ENCODE results near the gene DDX47. TPM values are rescaled to one million over a fixed set of nuclear protein-coding genes. Genes with fewer than 3 reads are reported as not detected.

The DDX47 gene
- total RNA-seq, 4 donors from 2014 or later: 49.2 to 66.7 (median 60.2) TPM

DNA sequence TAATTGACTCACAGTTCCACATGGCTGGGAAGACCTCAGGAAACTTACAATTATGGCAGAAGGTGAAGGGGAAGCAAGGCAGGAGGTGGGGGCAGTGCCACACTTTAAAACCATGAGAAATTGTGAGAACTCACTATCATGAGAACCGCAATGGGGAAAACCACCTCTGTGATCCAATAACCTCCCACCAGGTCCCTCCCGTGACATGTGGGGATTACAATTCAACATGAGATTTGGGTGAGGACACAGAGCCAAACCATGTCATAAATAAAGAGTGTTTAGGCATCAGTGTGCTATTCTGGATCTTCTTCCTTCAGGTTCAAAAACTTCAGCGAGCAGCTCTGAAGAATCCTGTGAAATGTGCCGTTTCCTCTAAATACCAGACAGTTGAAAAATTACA, 9.7 kb downstream of the DDX47 start:
- Histone ChIP-seq H3K9me3 (no peaks in the 10 kb centered on the region), H3K27ac (no peak overlapping the region), H3K36me3 (peaks cover 10 to 78% of the 10 kb centered on the region in 2 donors), H3K4me3 (no peak overlapping the region), H3K4me1 (peaks cover 7 to 24% (median 8%) of the 10 kb centered on the region in 3 donors), H3K27me3 (no peaks in the 10 kb centered on the region)
- TF ChIP-seq POLR2AphosphoS5 (IDR thresholded peaks at IDR 0.05): no peak
- no peak for TF ChIP-seq CTCF (IDR thresholded peaks at IDR 0.05)
- TF ChIP-seq POLR2A (IDR thresholded peaks at IDR 0.05): no peak
- no peak for TF ChIP-seq EP300 (IDR thresholded peaks at IDR 0.05)
- 94 to 100% methylated on average over 3 to 4 of the region's 4 CpGs for WGBS, 2 donors (ENCODE audit: low coverage in 1 of 2)
- no peak for ATAC-seq

- H3K36me3 ChIP-seq: peaks cover 10 to 79% of the 10 kb centered on the region in 2 donors
- H3K4me3 ChIP-seq: no peak overlapping the region
- no peaks in the 10 kb centered on the region for H3K9me3 ChIP-seq
- H3K4me1 ChIP-seq: peaks cover 7 to 23% (median 8%) of the 10 kb centered on the region in 3 donors
- H3K27ac ChIP-seq: no peak overlapping the region
- WGBS, 2 donors (ENCODE audit: low coverage in 1 of 2): 38% methylated on average over 2 of the region's 2 CpGs; no CpG with 5 or more reads in 1 of the 2 donors
- no peaks in the 10 kb centered on the region for H3K27me3 ChIP-seq
- no peak for ATAC-seq
- TF ChIP-seq CTCF (IDR thresholded peaks at IDR 0.05) (no peak), EP300 (IDR thresholded peaks at IDR 0.05) (no peak), POLR2AphosphoS5 (IDR thresholded peaks at IDR 0.05) (no peak), POLR2A (IDR thresholded peaks at IDR 0.05) (no peak)
These were observed 10.2 kb downstream of the DDX47 start for GRCh38 chr12:12823300-12823699.

- Histone ChIP-seq H3K9me3 (no peaks in the 10 kb centered on the region), H3K4me1 (peaks cover 7 to 18% (median 8%) of the 10 kb centered on the region in 3 donors), H3K4me3 (no peak overlapping the region), H3K27ac (no peak overlapping the region), H3K36me3 (peaks cover 10 to 84% of the 10 kb centered on the region in 2 donors), H3K27me3 (no peaks in the 10 kb centered on the region)
- no peak for TF ChIP-seq EP300 (IDR thresholded peaks at IDR 0.05)
- TF ChIP-seq POLR2A (IDR thresholded peaks at IDR 0.05): no peak
- no peak for TF ChIP-seq CTCF (IDR thresholded peaks at IDR 0.05)
- TF ChIP-seq POLR2AphosphoS5 (IDR thresholded peaks at IDR 0.05): no peak
- ATAC-seq: no peak
- WGBS, 2 donors (ENCODE audit: low coverage in 1 of 2): 94 to 98% methylated on average over 5 of the region's 5 CpGs
These were observed 10.7 kb downstream of the DDX47 start for GRCh38 chr12:12823811-12824210.

GRCh38 chr12:12835378-12836146, 22.4 kb downstream of the DDX47 start:
- Histone ChIP-seq H3K27me3 (no peaks in the 10 kb centered on the region), H3K4me1 (peaks cover 0 to 4% (median 0%) of the 10 kb centered on the region in 3 donors), H3K27ac (no peak overlapping the region), H3K36me3 (peaks cover 0 to 42% of the 10 kb centered on the region in 2 donors), H3K4me3 (no peak overlapping the region), H3K9me3 (no peaks in the 10 kb centered on the region)
- ATAC-seq: no peak
- WGBS, 2 donors (ENCODE audit: low coverage in 1 of 2): 81 to 89% methylated on average over 5 to 7 of the region's 7 CpGs
- TF ChIP-seq EP300 (IDR thresholded peaks at IDR 0.05) (no peak), POLR2AphosphoS5 (IDR thresholded peaks at IDR 0.05) (no peak), CTCF (IDR thresholded peaks at IDR 0.05) (no peak), POLR2A (IDR thresholded peaks at IDR 0.05) (no peak)

DNA sequence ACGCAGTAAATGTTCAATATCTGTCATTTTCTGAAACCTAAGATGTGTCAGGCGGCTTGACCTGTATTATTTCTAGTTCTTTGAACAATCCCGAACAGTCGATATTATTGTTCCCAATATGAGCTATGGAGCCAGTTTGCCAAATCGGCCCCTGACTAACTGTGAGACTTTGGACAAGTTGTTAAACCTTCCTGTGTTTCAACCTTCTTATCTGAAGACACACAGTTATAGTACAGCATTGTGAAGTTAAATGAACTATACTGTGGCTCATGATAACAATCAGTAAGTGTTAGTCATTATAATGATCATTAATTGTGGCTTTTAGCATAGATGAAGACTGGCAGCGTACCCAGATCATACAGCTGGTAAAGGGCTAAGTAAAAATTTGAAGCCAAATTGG, 23.4 kb downstream of the DDX47 start:
- TF ChIP-seq EP300 (IDR thresholded peaks at IDR 0.05) (no peak), POLR2AphosphoS5 (IDR thresholded peaks at IDR 0.05) (no peak)
- peaks cover 0 to 33% of the 10 kb centered on the region in 2 donors for H3K36me3 ChIP-seq
- H3K9me3 ChIP-seq: no peaks in the 10 kb centered on the region
- WGBS, 2 donors (ENCODE audit: low coverage in 1 of 2): 80 to 82% methylated on average over 6 of the region's 6 CpGs
- no peaks in the 10 kb centered on the region for H3K27me3 ChIP-seq
- peaks cover 0 to 4% (median 0%) of the 10 kb centered on the region in 3 donors for H3K4me1 ChIP-seq
- no peak for ATAC-seq
- no peak overlapping the region for H3K4me3 ChIP-seq
- H3K27ac ChIP-seq: no peak overlapping the region

All from gastroesophageal sphincter (tissue), 4 donors.